HepG2 (cell line): Measurements from ENCODE around the gene CNOT2. TPM values are rescaled to one million over a fixed set of nuclear protein-coding genes. Genes with fewer than 3 reads are reported as not detected.

Experiments
- ADNP ChIP-seq: sonication (generic); formaldehyde crosslinking; IDR thresholded peaks from 2 replicates; pipeline ENCODE4 v1.4.0; 2020; ENCODE audit warnings: missing genetic modification reagents
- CHCHD3 ChIP-seq: sonication (generic); formaldehyde crosslinking; IDR thresholded peaks from 2 replicates; pipeline ENCODE4 v1.8.0; 2022; ENCODE audit warnings: mild to moderate bottlenecking, missing genetic modification reagents, moderate library complexity
- ETV5 ChIP-seq: IDR thresholded peaks from 2 replicates; pipeline ENCODE4 v1.6.1; 2018; ENCODE audit warnings: missing biosample characterization, missing genetic modification reagents, inconsistent platforms, borderline replicate concordance
- HMGXB4 ChIP-seq, 2 experiments: sonication (generic) in 1 of 2; formaldehyde crosslinking in 1 of 2; IDR thresholded peaks; 2 replicates each; pipeline versions ENCODE4 v1.4.0 to v1.6.1; 2018 to 2020; ENCODE audit warnings: missing genetic modification reagents in 2 of 2, borderline replicate concordance in 1 of 2, low read depth in 1 of 2, mild to moderate bottlenecking in 1 of 2, missing biosample characterization in 1 of 2
- KAT7 ChIP-seq: IDR thresholded peaks from 2 replicates; pipeline ENCODE4 v1.6.1; 2018; ENCODE audit warnings: borderline replicate concordance, missing compliant biosample characterization
- KDM2A ChIP-seq: sonication (generic); formaldehyde crosslinking; IDR thresholded peaks from 2 replicates; pipeline ENCODE4 v1.4.0; 2020; ENCODE audit warnings: low read depth, missing genetic modification reagents, borderline replicate concordance
- KMT2A ChIP-seq: sonication (generic); formaldehyde crosslinking; IDR thresholded peaks from 2 replicates; pipeline ENCODE4 v1.4.0; 2020; ENCODE audit warnings: missing genetic modification reagents
- NR2F1 ChIP-seq, 2 experiments: fragments of 450-650 bp in 1 of 2; formaldehyde crosslinking in 1 of 2; IDR thresholded peaks; 2 replicates each; pipeline versions ENCODE4 v1.5.0 to v1.6.1; 2016 to 2020; ENCODE audit warnings: mild to moderate bottlenecking in 1 of 2, missing compliant biosample characterization in 1 of 2, missing genetic modification reagents in 1 of 2, moderate library complexity in 1 of 2
- PRMT3 ChIP-seq: sonication (generic); formaldehyde crosslinking; IDR thresholded peaks from 2 replicates; pipeline ENCODE4 v1.8.1; 2022; ENCODE audit warnings: low read depth, mild to moderate bottlenecking, moderate library complexity, missing genetic modification reagents, borderline replicate concordance
- RBFOX2 ChIP-seq: fragments of 200-400 bp; formaldehyde crosslinking; IDR thresholded peaks from 2 replicates; pipeline ENCODE4 v1.6.1; 2017; ENCODE audit warnings: low read depth, mild to moderate bottlenecking, low read length
- SPEN ChIP-seq: sonication (generic); formaldehyde crosslinking; IDR thresholded peaks from 2 replicates; pipeline ENCODE4 v1.5.1; 2020; ENCODE audit warnings: low read depth, mild to moderate bottlenecking, missing genetic modification reagents
- STAG1 ChIP-seq: sonication (generic); formaldehyde crosslinking; IDR thresholded peaks from 2 replicates; pipeline ENCODE4 v1.4.0; 2020; ENCODE audit warnings: missing genetic modification reagents
- TOE1 ChIP-seq: sonication (generic); formaldehyde crosslinking; IDR thresholded peaks from 2 replicates; pipeline ENCODE4 v1.4.0; 2020; ENCODE audit warnings: mild to moderate bottlenecking, missing genetic modification reagents
- ZFP91 ChIP-seq: sonication (generic); formaldehyde crosslinking; IDR thresholded peaks from 2 replicates; pipeline ENCODE4 v1.9.0; 2022; ENCODE audit warnings: missing genetic modification reagents, mild to moderate bottlenecking, borderline replicate concordance
- ZFX ChIP-seq: sonication (generic); formaldehyde crosslinking; IDR thresholded peaks from 2 replicates; pipeline ENCODE4 v1.4.0; 2020; ENCODE audit warnings: mild to moderate bottlenecking, low read depth, missing genetic modification reagents, moderate library complexity
- ZNF772 ChIP-seq: sonication (generic); formaldehyde crosslinking; IDR thresholded peaks from 2 replicates; pipeline ENCODE4 v1.5.0; 2020; ENCODE audit warnings: mild to moderate bottlenecking, missing genetic modification reagents
- ZNF777 ChIP-seq: sonication (generic); formaldehyde crosslinking; IDR thresholded peaks from 2 replicates; pipeline ENCODE4 v1.4.0; 2020; ENCODE audit warnings: missing genetic modification reagents
- ZNF784 ChIP-seq: sonication (generic); formaldehyde crosslinking; IDR thresholded peaks from 2 replicates; pipeline ENCODE4 v1.5.1; 2020; ENCODE audit warnings: missing genetic modification reagents, mild to moderate bottlenecking, borderline replicate concordance
- polyA plus RNA-seq, 8 experiments: library from polyadenylated mRNA; depleted of rRNA in 3 of 8; stranded (reverse) in 7 of 8; unstranded in 1 of 8; fragments of >200 nt; fragmentation: Illumina TruSeq in 4 of 8; extraction: Trizol in 4 of 8; gene quantifications; 2 replicates each; pipeline versions ENCODE4 v1.2.1 to v1.2.3, GENCODE V29; 2011 to 2016; ENCODE audit warnings: low read depth in 4 of 8, missing spikeins in 1 of 8, mixed read lengths in 1 of 8; ENCODE audit not compliant: insufficient read depth in 1 of 8
- total RNA-seq, 5 experiments: library from RNA; depleted of rRNA; stranded (reverse); fragments of >200 nt; fragmentation: Illumina TruSeq; extraction: Trizol; gene quantifications; 2 replicates each; pipeline ENCODE4 v1.2.3, GENCODE V29; 2016; ENCODE audit warnings: low read depth in 1 of 5
- TF ChIP-seq, protein P1 (sequence below): sonication (generic); formaldehyde crosslinking; IDR thresholded peaks from 2 replicates; pipeline ENCODE4 v1.4.0; 2020; ENCODE audit warnings: missing genetic modification reagents
- TF ChIP-seq, protein P2 (sequence below): sonication (generic); formaldehyde crosslinking; IDR thresholded peaks from 2 replicates; pipeline ENCODE4 v1.4.0; 2020; ENCODE audit warnings: mild to moderate bottlenecking, missing genetic modification reagents

CNOT2 gene
- total and polyA plus RNA-seq, 2 of the 13 experiments (the other 11 are each of a cell fraction or from before 2014, with no cell fraction given): 54.5 to 76.6 TPM

GRCh38 chr12:70243510-70244371, 508 bp downstream of the CNOT2 start (continued):
- peak in 1 of 2 experiments; percentile 28; a peak in 1 of 4 replicates for TF ChIP-seq HMGXB4 (CRISPR knock-in tag; IDR thresholded peaks at IDR 0.05; ENCODE audit: borderline replicate concordance in 1 of 2, low read depth in 1 of 2)
- 0 out of 2 replicates have a peak, but pooled peaks have one; percentile 19 for TF ChIP-seq CHCHD3 (CRISPR knock-in tag)
- peak; percentile 55 for TF ChIP-seq ZFX (CRISPR knock-in tag)
- TF ChIP-seq NR2F1 (CRISPR knock-in tag; IDR thresholded peaks at IDR 0.05): peak in 1 of 2 experiments; percentile 68; a peak in 1 of 4 replicates
- peak; percentile 86 for TF ChIP-seq RBFOX2
- peak; percentile 3; the same call in 1 of the 2 replicates for TF ChIP-seq TOE1
- TF ChIP-seq ZNF784 (CRISPR knock-in tag): no peak
- TF ChIP-seq SPEN (CRISPR knock-in tag): peak; percentile 35; the same call in 1 of the 2 replicates
- TF ChIP-seq KAT7: no peak; the same call in 1 of the 2 replicates
- no peak for TF ChIP-seq PRMT3 (CRISPR knock-in tag)
- peak; percentile 8; the same call in 1 of the 2 replicates for TF ChIP-seq STAG1 (CRISPR knock-in tag)
- peak; percentile 82; the same call in 1 of the 2 replicates for TF ChIP-seq ZNF777 (CRISPR knock-in tag)
- TF ChIP-seq ETV5 (CRISPR knock-in tag): peak; percentile 42; the same call in 1 of the 2 replicates
- TF ChIP-seq ZFP91 (CRISPR knock-in tag): 0 out of 2 replicates have a peak, but pooled peaks have one; percentile 2
- peak; percentile 39; the same call in 1 of the 2 replicates for TF ChIP-seq KDM2A
- no peak for TF ChIP-seq ZNF772 (CRISPR knock-in tag)
- TF ChIP-seq, protein P1, sequence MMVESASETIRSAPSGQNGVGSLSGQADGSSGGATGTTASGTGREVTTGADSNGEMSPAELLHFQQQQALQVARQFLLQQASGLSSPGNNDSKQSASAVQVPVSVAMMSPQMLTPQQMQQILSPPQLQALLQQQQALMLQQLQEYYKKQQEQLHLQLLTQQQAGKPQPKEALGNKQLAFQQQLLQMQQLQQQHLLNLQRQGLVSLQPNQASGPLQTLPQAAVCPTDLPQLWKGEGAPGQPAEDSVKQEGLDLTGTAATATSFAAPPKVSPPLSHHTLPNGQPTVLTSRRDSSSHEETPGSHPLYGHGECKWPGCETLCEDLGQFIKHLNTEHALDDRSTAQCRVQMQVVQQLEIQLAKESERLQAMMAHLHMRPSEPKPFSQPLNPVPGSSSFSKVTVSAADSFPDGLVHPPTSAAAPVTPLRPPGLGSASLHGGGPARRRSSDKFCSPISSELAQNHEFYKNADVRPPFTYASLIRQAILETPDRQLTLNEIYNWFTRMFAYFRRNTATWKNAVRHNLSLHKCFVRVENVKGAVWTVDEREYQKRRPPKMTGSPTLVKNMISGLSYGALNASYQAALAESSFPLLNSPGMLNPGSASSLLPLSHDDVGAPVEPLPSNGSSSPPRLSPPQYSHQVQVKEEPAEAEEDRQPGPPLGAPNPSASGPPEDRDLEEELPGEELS (CRISPR knock-in tag): 0 out of 2 replicates have a peak, but pooled peaks have one; percentile 13
- no peak for TF ChIP-seq ADNP (CRISPR knock-in tag)
- TF ChIP-seq KMT2A (CRISPR knock-in tag): peak; percentile 63; the same call in 1 of the 2 replicates
- TF ChIP-seq, protein P2, sequence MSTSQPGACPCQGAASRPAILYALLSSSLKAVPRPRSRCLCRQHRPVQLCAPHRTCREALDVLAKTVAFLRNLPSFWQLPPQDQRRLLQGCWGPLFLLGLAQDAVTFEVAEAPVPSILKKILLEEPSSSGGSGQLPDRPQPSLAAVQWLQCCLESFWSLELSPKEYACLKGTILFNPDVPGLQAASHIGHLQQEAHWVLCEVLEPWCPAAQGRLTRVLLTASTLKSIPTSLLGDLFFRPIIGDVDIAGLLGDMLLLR (CRISPR knock-in tag): no peak
